ENCODE measurements around the gene C6orf163. TPM values are rescaled to one million over a fixed set of nuclear protein-coding genes. Genes with fewer than 3 reads are reported as not detected.

Gene C6orf163
- total and polyA plus RNA-seq, 2 of the 4 experiments (the other 2 are of a cell fraction) = 0.55 to 0.90 TPM

DNA sequence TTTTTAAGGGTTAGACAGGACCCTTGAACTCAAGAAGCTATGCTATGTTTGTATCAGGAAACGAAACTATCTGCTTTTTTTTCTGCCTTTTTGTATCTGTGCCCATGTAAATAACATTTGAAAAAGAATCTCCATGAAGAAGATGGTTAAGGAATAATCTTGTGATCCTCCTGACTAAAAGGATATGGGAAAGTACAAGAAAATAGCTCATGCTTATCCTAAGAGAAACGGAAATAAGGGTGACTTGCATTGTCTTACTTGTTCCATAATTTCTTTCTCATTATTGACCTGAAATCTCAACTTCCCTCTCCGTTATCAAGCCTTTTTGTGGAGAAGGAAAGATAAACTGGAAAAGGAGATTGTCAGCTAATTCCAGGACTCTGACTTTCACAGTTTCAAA, 57.2 kb downstream of the C6orf163 start:
- Histone ChIP-seq H2BK15ac (ENCODE audit: low read depth, low read length) (no peak overlapping the region), H3K27me3 (ENCODE audit: control insufficient read depth, insufficient read depth, low read length) (no peaks in the 10 kb centered on the region), H4K5ac (ENCODE audit: low read depth, low read length) (no peak overlapping the region), H3K56ac (ENCODE audit: extremely low read depth, insufficient read depth, low read length) (no peak overlapping the region), H2BK20ac (ENCODE audit: low read depth, low read length) (no peak overlapping the region), H3K79me1 (ENCODE audit: low read depth in 1 of 2, low read length in 2 of 2) (no peaks in the 10 kb centered on the region), H2AK9ac (replicated peaks; ENCODE audit: low read depth, low read length, poor library complexity) (no peak overlapping the region), H3K9me1 (ENCODE audit: insufficient read depth, low read length) (no peaks in the 10 kb centered on the region), H3K14ac (replicated peaks; ENCODE audit: low read depth, low read length) (no peak overlapping the region), H4K8ac (ENCODE audit: low read depth in 2 of 2, low read length in 2 of 2) (no peak overlapping the region), H3K27ac (ENCODE audit: insufficient read depth, low read length) (no peak overlapping the region), H3K23ac (ENCODE audit: low read depth, low read length) (no peak overlapping the region), H3K36me3 (ENCODE audit: control insufficient read depth, insufficient read depth, low read length) (no peaks in the 10 kb centered on the region), H4K91ac (ENCODE audit: insufficient read depth, low read depth, low read length) (no peak overlapping the region), H2BK120ac (ENCODE audit: low read depth, low read length) (no peak overlapping the region), H3K18ac (ENCODE audit: low read depth, low read length) (no peak overlapping the region), H3K9me3 (ENCODE audit: control insufficient read depth, insufficient read depth, low read length) (no peaks in the 10 kb centered on the region), H3K4me1 (ENCODE audit: control insufficient read depth, insufficient read depth, low read length) (no peaks in the 10 kb centered on the region), H3K9ac (ENCODE audit: low read depth, low read length) (no peak overlapping the region), H2AK5ac (ENCODE audit: low read depth, low read length) (no peak overlapping the region), H2BK5ac (ENCODE audit: low read depth, low read length, poor library complexity, severe bottlenecking) (no peak overlapping the region), H3K4ac (ENCODE audit: low read depth, low read length) (no peak overlapping the region), H4K20me1 (ENCODE audit: insufficient read depth, low read length) (no peaks in the 10 kb centered on the region), H3K4me3 (ENCODE audit: insufficient read depth, low read depth, low read length) (no peak overlapping the region), H2AFZ (replicated peaks; ENCODE audit: low read length, poor library complexity) (no peak overlapping the region), H3K4me2 (ENCODE audit: low read depth, low read length) (no peak overlapping the region)
- whole genome bisulfite sequencing, 2 experiments (ENCODE audit: extremely low coverage in 2 of 2, insufficient read length in 1 of 2) = no CpG with 5 or more reads among the region's 3 CpGs
- no peak for DNase-seq
- ATAC-seq (ENCODE audit: low read depth) = no peak
- BruUV-seq (replicated peaks) = no TSS peak
- TF ChIP-seq POLR2A (IDR thresholded peaks at IDR 0.05; ENCODE audit: low read depth, low read length) = no peak
- TF ChIP-seq RAD21 (IDR thresholded peaks at IDR 0.05; ENCODE audit: low read length) = no peak
- TF ChIP-seq CHD1 (IDR thresholded peaks at IDR 0.05; ENCODE audit: low read depth, low read length) = no peak
- no peak for TF ChIP-seq FOS (IDR thresholded peaks at IDR 0.05; ENCODE audit: low read depth, low read length)
- no peak for TF ChIP-seq ELK1 (IDR thresholded peaks at IDR 0.05; ENCODE audit: borderline replicate concordance, low read depth, low read length)
- TF ChIP-seq MXI1 (IDR thresholded peaks at IDR 0.05; ENCODE audit: borderline replicate concordance, low read depth, low read length) = no peak
- TF ChIP-seq SMC3 (IDR thresholded peaks at IDR 0.05; ENCODE audit: low read depth, low read length) = no peak
- TF ChIP-seq NFE2L2 (IDR thresholded peaks at IDR 0.05; ENCODE audit: low read depth, low read length) = no peak
- TF ChIP-seq MAFK (IDR thresholded peaks at IDR 0.05; ENCODE audit: low read depth, low read length) = no peak
- TF ChIP-seq, protein P1, sequence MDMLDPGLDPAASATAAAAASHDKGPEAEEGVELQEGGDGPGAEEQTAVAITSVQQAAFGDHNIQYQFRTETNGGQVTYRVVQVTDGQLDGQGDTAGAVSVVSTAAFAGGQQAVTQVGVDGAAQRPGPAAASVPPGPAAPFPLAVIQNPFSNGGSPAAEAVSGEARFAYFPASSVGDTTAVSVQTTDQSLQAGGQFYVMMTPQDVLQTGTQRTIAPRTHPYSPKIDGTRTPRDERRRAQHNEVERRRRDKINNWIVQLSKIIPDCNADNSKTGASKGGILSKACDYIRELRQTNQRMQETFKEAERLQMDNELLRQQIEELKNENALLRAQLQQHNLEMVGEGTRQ (IDR thresholded peaks at IDR 0.05; ENCODE audit: low read depth, low read length) = no peak
- no peak for TF ChIP-seq RCOR1 (IDR thresholded peaks at IDR 0.05; ENCODE audit: insufficient replicate concordance, low read length)
- TF ChIP-seq, protein P2, sequence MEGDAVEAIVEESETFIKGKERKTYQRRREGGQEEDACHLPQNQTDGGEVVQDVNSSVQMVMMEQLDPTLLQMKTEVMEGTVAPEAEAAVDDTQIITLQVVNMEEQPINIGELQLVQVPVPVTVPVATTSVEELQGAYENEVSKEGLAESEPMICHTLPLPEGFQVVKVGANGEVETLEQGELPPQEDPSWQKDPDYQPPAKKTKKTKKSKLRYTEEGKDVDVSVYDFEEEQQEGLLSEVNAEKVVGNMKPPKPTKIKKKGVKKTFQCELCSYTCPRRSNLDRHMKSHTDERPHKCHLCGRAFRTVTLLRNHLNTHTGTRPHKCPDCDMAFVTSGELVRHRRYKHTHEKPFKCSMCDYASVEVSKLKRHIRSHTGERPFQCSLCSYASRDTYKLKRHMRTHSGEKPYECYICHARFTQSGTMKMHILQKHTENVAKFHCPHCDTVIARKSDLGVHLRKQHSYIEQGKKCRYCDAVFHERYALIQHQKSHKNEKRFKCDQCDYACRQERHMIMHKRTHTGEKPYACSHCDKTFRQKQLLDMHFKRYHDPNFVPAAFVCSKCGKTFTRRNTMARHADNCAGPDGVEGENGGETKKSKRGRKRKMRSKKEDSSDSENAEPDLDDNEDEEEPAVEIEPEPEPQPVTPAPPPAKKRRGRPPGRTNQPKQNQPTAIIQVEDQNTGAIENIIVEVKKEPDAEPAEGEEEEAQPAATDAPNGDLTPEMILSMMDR (conservative IDR thresholded peaks at IDR 0.05; ENCODE audit: low read depth, low read length) = no peak
- no peak for TF ChIP-seq CEBPB (IDR thresholded peaks at IDR 0.05; ENCODE audit: low read depth, low read length)
- no peak for TF ChIP-seq RFX5 (IDR thresholded peaks at IDR 0.05; ENCODE audit: low read depth, low read length)
- no peak for TF ChIP-seq BHLHE40 (IDR thresholded peaks at IDR 0.05; ENCODE audit: low read depth, low read length)
- no peak for TF ChIP-seq MAZ (IDR thresholded peaks at IDR 0.05; ENCODE audit: borderline replicate concordance, low read depth, low read length)
- dilution Hi-C loops (cut with HindIII; ENCODE audit: low sequenced_read_pairs, unreplicated experiment) (no loop called here), intact Hi-C loops (cut with micrococcal nuclease) (loop anchor here (10.0 kb wide), 2 partner anchors 173 to 763 kb away; partner anchors contain the start of gene CNR1), in situ Hi-C loops (cut with MboI; ENCODE audit: low sequenced_read_pairs) (no loop called here)
- ChIA-PET CTCF (interaction anchor here (3.6 kb wide), 1 partner anchor 9 kb away, joined by 18 read pairs; no protein-coding TSS in a partner anchor), POLR2A (ENCODE audit: unreplicated experiment) (no interaction called here)

Measured in IMR-90 (cell line).